ENCODE results near the gene LUC7L.

LUC7L gene

GRCh38 chr16:152141-153128, 76.8 kb downstream of the LUC7L start, which contains the start of gene HBZ:
Gene HBZ (plus strand): TSS chr16:152644. CDS start chr16:152910, 266 bp downstream.
- Histone ChIP-seq H4K20me1 (ENCODE audit: insufficient read depth, low read length) (no peaks in the 10 kb centered on the region), H3K27ac (ENCODE audit: low read length) (no peak within 1 kb of the TSS), H3K9me3 (ENCODE audit: insufficient read depth, low read length) (no peaks in the 10 kb centered on the region), H3K27me3 (ENCODE audit: low read depth, low read length) (no peaks in the 10 kb centered on the region), H3K79me2 (ENCODE audit: low read length) (no peaks in the 10 kb centered on the region), H2AFZ (ENCODE audit: low read depth, low read length) (no peak within 1 kb of the TSS), H3K4me2 (ENCODE audit: low read length) (peak within 1 kb of the TSS; percentile 3; the same call in 1 of the 2 replicates), H3K4me3 (ENCODE audit: low read length) (no peak within 1 kb of the TSS), H3K9ac (ENCODE audit: low read length) (no peak within 1 kb of the TSS), H3K4me1 (ENCODE audit: low read length) (peaks cover 5% of the 10 kb centered on the region), H3K36me3 (replicated peaks; ENCODE audit: low read depth, low read length) (no peaks in the 10 kb centered on the region)
- TF ChIP-seq CTCF (IDR thresholded peaks at IDR 0.05; ENCODE audit: low read depth, low read length) (no peak), EZH2phosphoT487 (IDR thresholded peaks at IDR 0.05; ENCODE audit: low read depth) (no peak)

- no peak overlapping the region for H3K4me3 ChIP-seq (ENCODE audit: low read length)
- TF ChIP-seq CTCF (IDR thresholded peaks at IDR 0.05; ENCODE audit: low read depth, low read length): no peak
- TF ChIP-seq EZH2phosphoT487 (IDR thresholded peaks at IDR 0.05; ENCODE audit: low read depth): no peak
- no peak overlapping the region for H3K9ac ChIP-seq (ENCODE audit: low read length)
- H3K4me2 ChIP-seq (ENCODE audit: low read length): no peak overlapping the region
- no peak overlapping the region for H2AFZ ChIP-seq (ENCODE audit: low read depth, low read length)
- H3K36me3 ChIP-seq (replicated peaks; ENCODE audit: low read depth, low read length): no peaks in the 10 kb centered on the region
- no peak overlapping the region for H3K27ac ChIP-seq (ENCODE audit: low read length)
- H3K9me3 ChIP-seq (ENCODE audit: insufficient read depth, low read length): no peaks in the 10 kb centered on the region
- no peaks in the 10 kb centered on the region for H3K27me3 ChIP-seq (ENCODE audit: low read depth, low read length)
- no peaks in the 10 kb centered on the region for H3K79me2 ChIP-seq (ENCODE audit: low read length)
- no peaks in the 10 kb centered on the region for H4K20me1 ChIP-seq (ENCODE audit: insufficient read depth, low read length)
- H3K4me1 ChIP-seq (ENCODE audit: low read length): peaks cover 5% of the 10 kb centered on the region
Observed at GRCh38 chr16:149024-149660, 80.1 kb downstream of the LUC7L start.

DNA sequence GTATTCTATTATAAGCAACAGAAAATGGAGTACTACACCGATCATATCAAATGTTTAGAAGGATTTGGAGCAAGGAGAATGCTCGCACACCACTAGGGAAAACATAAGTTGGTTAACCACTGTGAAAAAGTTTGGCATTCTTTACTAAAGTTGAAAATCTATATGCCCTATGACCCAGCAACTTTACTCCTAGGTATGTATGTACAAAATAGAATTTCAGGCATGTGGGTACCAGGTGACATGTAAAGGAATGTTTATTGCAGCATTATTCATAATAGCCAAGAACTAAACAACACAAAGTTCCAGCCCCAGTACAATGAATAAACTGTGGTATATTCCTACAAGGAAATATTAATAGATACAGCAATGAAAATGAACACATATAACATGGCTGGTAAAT, 82.6 kb downstream of the LUC7L start:
- Histone ChIP-seq H3K4me1 (ENCODE audit: low read length) (no peaks in the 10 kb centered on the region), H3K9me3 (ENCODE audit: insufficient read depth, low read length) (no peaks in the 10 kb centered on the region), H3K27ac (ENCODE audit: low read length) (no peak overlapping the region), H2AFZ (ENCODE audit: low read depth, low read length) (no peak overlapping the region), H3K27me3 (ENCODE audit: low read depth, low read length) (no peaks in the 10 kb centered on the region), H3K36me3 (replicated peaks; ENCODE audit: low read depth, low read length) (no peaks in the 10 kb centered on the region), H4K20me1 (ENCODE audit: insufficient read depth, low read length) (no peaks in the 10 kb centered on the region), H3K4me3 (ENCODE audit: low read length) (peak overlapping the region; percentile 40; the same call in 1 of the 2 replicates), H3K9ac (ENCODE audit: low read length) (no peak overlapping the region), H3K79me2 (ENCODE audit: low read length) (no peaks in the 10 kb centered on the region), H3K4me2 (ENCODE audit: low read length) (peak overlapping the region; percentile 39)
- TF ChIP-seq EZH2phosphoT487 (IDR thresholded peaks at IDR 0.05; ENCODE audit: low read depth): no peak
- TF ChIP-seq CTCF (IDR thresholded peaks at IDR 0.05; ENCODE audit: low read depth, low read length): no peak

DNA sequence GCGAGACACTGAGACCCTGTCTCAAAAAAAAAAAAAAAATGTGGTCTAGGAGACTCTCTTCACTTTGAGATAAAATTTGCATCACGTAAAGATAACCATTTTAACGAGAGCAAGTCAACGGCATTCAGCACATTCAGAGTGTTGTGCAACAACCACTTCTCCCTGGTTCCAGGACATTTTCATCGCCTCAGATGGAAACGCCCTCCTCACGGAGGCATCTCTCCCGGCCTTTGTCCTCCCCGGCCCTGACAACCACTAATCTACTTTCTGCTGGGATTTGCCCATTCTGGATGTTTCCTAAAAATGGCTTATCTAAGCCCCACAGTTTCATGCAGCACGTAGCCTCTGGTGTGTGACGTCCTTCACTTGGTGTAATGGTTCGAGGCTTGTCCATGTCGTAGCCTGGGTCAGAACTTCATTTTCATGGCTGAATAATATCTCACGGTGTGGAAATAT, 84.4 kb downstream of the LUC7L start:
- Histone ChIP-seq H3K36me3 (replicated peaks; ENCODE audit: low read depth, low read length) (no peaks in the 10 kb centered on the region), H2AFZ (ENCODE audit: low read depth, low read length) (no peak overlapping the region), H3K4me2 (ENCODE audit: low read length) (no peak overlapping the region), H4K20me1 (ENCODE audit: insufficient read depth, low read length) (no peaks in the 10 kb centered on the region), H3K79me2 (ENCODE audit: low read length) (no peaks in the 10 kb centered on the region), H3K27me3 (ENCODE audit: low read depth, low read length) (no peaks in the 10 kb centered on the region), H3K9ac (ENCODE audit: low read length) (no peak overlapping the region), H3K9me3 (ENCODE audit: insufficient read depth, low read length) (no peaks in the 10 kb centered on the region; the same call in 1 of the 2 replicates), H3K4me1 (ENCODE audit: low read length) (no peaks in the 10 kb centered on the region), H3K4me3 (ENCODE audit: low read length) (no peak overlapping the region), H3K27ac (ENCODE audit: low read length) (no peak overlapping the region)
- TF ChIP-seq CTCF (IDR thresholded peaks at IDR 0.05; ENCODE audit: low read depth, low read length) (no peak), EZH2phosphoT487 (IDR thresholded peaks at IDR 0.05; ENCODE audit: low read depth) (no peak)
